Hepatocyte (in vitro differentiated cells): Measurements from ENCODE around the gene HORMAD2. TPM values are rescaled to one million over a fixed set of nuclear protein-coding genes. Genes with fewer than 3 reads are reported as not detected.

Experiments
- DNase-seq: peaks from one replicate; pipeline ENCODE4 v3.0.0-alpha.2; 2016; ENCODE audit warnings: low spot score
- H2AFZ ChIP-seq: fragments of 200-600 bp; sonication (generic); 2 replicates; pipeline ENCODE4 v1.6.0; 2016; ENCODE audit warnings: antibody characterized with exemption, mild to moderate bottlenecking
- H3K27ac ChIP-seq: fragments of 200-600 bp; sonication (generic); 2 replicates; pipeline ENCODE4 v1.5.1; 2016; ENCODE audit warnings: mild to moderate bottlenecking
- H3K27me3 ChIP-seq: fragments of 200-600 bp; sonication (generic); 2 replicates; pipeline ENCODE4 v1.6.1; 2016
- H3K36me3 ChIP-seq: fragments of 200-600 bp; sonication (generic); replicated peaks from 2 replicates; pipeline ENCODE4 v1.5.1; 2016; ENCODE audit warnings: low read depth; ENCODE audit not compliant: insufficient read depth
- H3K4me1 ChIP-seq: fragments of 200-600 bp; sonication (generic); 2 replicates; pipeline ENCODE4 v1.5.1; 2016; ENCODE audit warnings: mild to moderate bottlenecking, moderate library complexity; ENCODE audit not compliant: insufficient read depth
- H3K4me2 ChIP-seq: fragments of 200-600 bp; sonication (generic); 2 replicates; pipeline ENCODE4 v1.6.0; 2016
- H3K4me3 ChIP-seq: fragments of 200-600 bp; sonication (generic); 2 replicates; pipeline ENCODE4 v1.5.1; 2016; ENCODE audit warnings: mild to moderate bottlenecking
- H3K79me2 ChIP-seq: fragments of 200-600 bp; sonication (generic); 2 replicates; pipeline ENCODE4 v1.6.0; 2017; ENCODE audit warnings: mild to moderate bottlenecking
- H3K9me2 ChIP-seq: fragments of 200-600 bp; sonication (generic); replicated peaks from 2 replicates; pipeline ENCODE4 v1.6.0; 2017; ENCODE audit warnings: mild to moderate bottlenecking; ENCODE audit not compliant: insufficient read depth
- H3K9me3 ChIP-seq: fragments of 200-600 bp; sonication (generic); 2 replicates; pipeline ENCODE4 v1.5.1; 2016; ENCODE audit warnings: low read depth, mild to moderate bottlenecking
- H4K20me1 ChIP-seq: fragments of 200-600 bp; sonication (generic); 2 replicates; pipeline ENCODE4 v1.6.0; 2016; ENCODE audit warnings: mild to moderate bottlenecking; ENCODE audit not compliant: insufficient read depth, poor library complexity, severe bottlenecking
- EZH2 ChIP-seq: fragments of 200-600 bp; sonication (generic); IDR thresholded peaks from 2 replicates; pipeline ENCODE4 v1.6.1; 2016; ENCODE audit warnings: antibody characterized with exemption, mild to moderate bottlenecking, borderline replicate concordance
- EZH2phosphoT487 ChIP-seq: fragments of 200-600 bp; sonication (generic); IDR thresholded peaks from one replicate; pipeline ENCODE4 v1.6.1; 2018; ENCODE audit warnings: antibody characterized with exemption, mild to moderate bottlenecking, low read depth, moderate library complexity; ENCODE audit not compliant: unreplicated experiment, severe bottlenecking
- WGBS: methylation state at CpG from one replicate; pipeline ENCODE4 v1.1.6; 2016; ENCODE audit warnings: low lambda C conversion rate; ENCODE audit errors: missing lambda C conversion rate; 5-methylcytosine and 5-hydroxymethylcytosine counted together
- polyA plus RNA-seq: library from polyadenylated mRNA; unstranded; fragments of >200 nt; fragmentation: Nextera tagmentation; extraction: Ambion mirVana; gene quantifications from 2 replicates; pipeline ENCODE4 v1.2.1, GENCODE V29; 2016
- total RNA-seq: library from RNA; depleted of rRNA; stranded (reverse); fragments of >200 nt; gene quantifications from 2 replicates; pipeline ENCODE4 v1.2.3, GENCODE V29; 2014
- TF ChIP-seq, protein P1 (sequence below): fragments of 200-600 bp; sonication (generic); IDR thresholded peaks from 2 replicates; pipeline ENCODE4 v1.5.1; 2016; ENCODE audit warnings: antibody characterized with exemption, mild to moderate bottlenecking; ENCODE audit not compliant: poor library complexity

Gene HORMAD2
- total and polyA plus RNA-seq, 2 experiments from 2014 or later: not detected

DNA sequence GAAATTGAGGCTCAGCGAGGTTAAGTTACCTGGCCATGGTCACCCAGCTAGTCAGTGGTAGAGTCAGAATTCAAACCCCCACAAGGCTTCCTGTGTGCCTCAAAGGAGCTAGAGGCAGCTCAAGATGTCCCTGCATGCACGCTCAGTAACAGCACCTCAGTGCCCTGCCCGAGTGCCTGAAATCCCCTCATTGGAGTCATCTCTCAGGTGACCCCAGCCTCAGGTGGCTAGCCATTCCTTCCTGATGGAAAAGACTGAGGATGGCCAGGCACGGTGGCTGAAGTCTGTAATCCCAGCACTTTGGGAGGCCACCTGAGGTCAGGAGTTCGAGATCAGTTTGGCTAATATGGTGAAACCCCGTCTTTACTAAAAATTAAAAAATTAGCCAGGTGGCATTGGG lies 129.4 kb downstream of the HORMAD2 start:
- H3K9me3 ChIP-seq: no peaks in the 10 kb centered on the region
- H4K20me1 ChIP-seq: no peaks in the 10 kb centered on the region
- H3K9me2 ChIP-seq: no peaks in the 10 kb centered on the region
- peak overlapping the region; percentile 96 for H3K27ac ChIP-seq
- H3K27me3 ChIP-seq: no peaks in the 10 kb centered on the region
- DNase-seq: no peak
- no peak overlapping the region for H2AFZ ChIP-seq
- no peaks in the 10 kb centered on the region for H3K79me2 ChIP-seq
- no peak for TF ChIP-seq EZH2
- no peak for TF ChIP-seq EZH2phosphoT487
- TF ChIP-seq, protein P1, sequence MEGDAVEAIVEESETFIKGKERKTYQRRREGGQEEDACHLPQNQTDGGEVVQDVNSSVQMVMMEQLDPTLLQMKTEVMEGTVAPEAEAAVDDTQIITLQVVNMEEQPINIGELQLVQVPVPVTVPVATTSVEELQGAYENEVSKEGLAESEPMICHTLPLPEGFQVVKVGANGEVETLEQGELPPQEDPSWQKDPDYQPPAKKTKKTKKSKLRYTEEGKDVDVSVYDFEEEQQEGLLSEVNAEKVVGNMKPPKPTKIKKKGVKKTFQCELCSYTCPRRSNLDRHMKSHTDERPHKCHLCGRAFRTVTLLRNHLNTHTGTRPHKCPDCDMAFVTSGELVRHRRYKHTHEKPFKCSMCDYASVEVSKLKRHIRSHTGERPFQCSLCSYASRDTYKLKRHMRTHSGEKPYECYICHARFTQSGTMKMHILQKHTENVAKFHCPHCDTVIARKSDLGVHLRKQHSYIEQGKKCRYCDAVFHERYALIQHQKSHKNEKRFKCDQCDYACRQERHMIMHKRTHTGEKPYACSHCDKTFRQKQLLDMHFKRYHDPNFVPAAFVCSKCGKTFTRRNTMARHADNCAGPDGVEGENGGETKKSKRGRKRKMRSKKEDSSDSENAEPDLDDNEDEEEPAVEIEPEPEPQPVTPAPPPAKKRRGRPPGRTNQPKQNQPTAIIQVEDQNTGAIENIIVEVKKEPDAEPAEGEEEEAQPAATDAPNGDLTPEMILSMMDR: no peak
- no peak overlapping the region for H3K4me2 ChIP-seq
- H3K4me1 ChIP-seq: peaks cover 59% of the 10 kb centered on the region
- H3K36me3 ChIP-seq: no peaks in the 10 kb centered on the region
- 98% methylated on average over 6 of the region's 6 CpGs for WGBS
- no peak overlapping the region for H3K4me3 ChIP-seq

DNA sequence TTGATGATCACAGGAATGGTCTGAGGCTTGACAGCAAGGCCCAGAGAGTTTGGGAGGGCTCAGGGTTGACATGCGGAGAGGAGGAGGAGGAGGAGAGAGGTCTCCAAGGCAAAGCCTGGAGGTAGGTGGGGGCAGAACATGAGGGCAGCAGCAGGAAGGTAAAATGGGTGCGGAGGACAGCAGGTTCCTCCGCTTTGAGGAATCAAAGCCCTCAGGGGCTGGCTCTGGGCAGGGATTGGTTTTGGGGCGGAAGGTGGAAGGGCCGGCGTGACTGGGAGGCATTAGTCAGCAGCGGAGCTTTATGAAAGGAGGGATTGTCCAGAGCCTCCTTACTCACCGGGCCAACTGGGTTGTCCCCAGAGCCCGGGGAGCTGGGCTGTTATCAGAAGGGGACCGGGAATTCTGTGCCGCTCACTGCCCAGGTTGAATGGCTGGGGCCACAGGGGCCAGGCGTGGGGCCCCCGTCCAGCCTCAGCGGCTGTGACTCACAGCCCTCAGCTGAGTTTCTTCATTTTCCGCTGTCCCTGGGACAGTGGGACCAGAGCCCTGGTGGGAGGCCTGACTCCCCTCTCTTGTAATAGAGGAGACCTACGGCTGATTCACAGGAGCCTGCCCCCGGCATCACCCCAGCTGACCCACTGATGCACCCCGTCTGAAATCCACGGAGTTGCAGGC lies 130.1 kb downstream of the HORMAD2 start:
- TF ChIP-seq EZH2phosphoT487: no peak
- no peak for TF ChIP-seq EZH2
- TF ChIP-seq, protein P1: no peak
- no peak overlapping the region for H2AFZ ChIP-seq
- H4K20me1 ChIP-seq: no peaks in the 10 kb centered on the region
- H3K4me1 ChIP-seq: peaks cover 51% of the 10 kb centered on the region
- H3K27me3 ChIP-seq: no peaks in the 10 kb centered on the region
- peak overlapping the region; percentile 96 for H3K27ac ChIP-seq
- no peaks in the 10 kb centered on the region for H3K9me3 ChIP-seq
- H3K4me3 ChIP-seq: no peak overlapping the region
- WGBS: 70% methylated on average over 18 of the region's 19 CpGs
- H3K4me2 ChIP-seq: no peak overlapping the region
- no peaks in the 10 kb centered on the region for H3K36me3 ChIP-seq
- H3K9me2 ChIP-seq: no peaks in the 10 kb centered on the region
- H3K79me2 ChIP-seq: no peaks in the 10 kb centered on the region
- DNase-seq: peak; percentile 74

DNA sequence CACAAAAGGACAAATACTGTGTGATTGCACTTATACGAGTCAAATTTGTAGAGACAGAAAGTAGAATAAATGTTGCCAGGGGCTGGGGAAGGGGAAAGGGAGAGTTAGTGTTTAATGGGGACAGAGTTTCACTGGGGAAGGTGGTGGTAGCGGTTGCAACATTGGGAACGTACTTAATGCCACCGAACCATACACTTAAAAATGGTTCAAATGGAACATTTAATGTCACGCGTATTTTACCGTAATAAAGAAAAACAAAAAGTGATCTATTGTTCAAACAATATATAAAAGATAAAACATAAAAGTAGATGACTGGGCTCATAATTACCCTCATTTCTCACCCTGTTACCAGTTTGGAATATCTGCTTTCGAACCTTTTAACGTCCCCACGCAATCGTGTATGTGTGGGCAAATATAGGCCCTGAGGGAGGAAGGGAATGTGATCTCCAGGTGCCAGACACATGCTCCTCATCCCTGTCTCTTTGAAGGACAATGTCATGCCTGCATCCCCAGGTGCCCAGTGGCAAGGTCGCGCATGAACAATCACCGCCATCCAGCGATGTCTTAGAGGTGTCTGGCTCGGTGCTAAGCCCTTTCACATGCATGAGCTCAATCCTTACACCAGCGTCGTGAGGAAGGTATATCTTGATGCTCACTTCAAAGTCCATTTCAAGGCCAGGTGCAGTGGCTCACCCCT lies 131.0 kb downstream of the HORMAD2 start:
- H3K79me2 ChIP-seq: no peaks in the 10 kb centered on the region

More for the DNA sequence above, 131.0 kb downstream of the HORMAD2 start:
- H4K20me1 ChIP-seq: no peaks in the 10 kb centered on the region
- H3K27me3 ChIP-seq: no peaks in the 10 kb centered on the region
- H3K9me3 ChIP-seq: no peaks in the 10 kb centered on the region
- 86% methylated on average over 18 of the region's 18 CpGs for WGBS
- no peaks in the 10 kb centered on the region for H3K36me3 ChIP-seq
- no peak for TF ChIP-seq EZH2phosphoT487
- TF ChIP-seq, protein P1: no peak
- no peak for TF ChIP-seq EZH2
- H3K9me2 ChIP-seq: no peaks in the 10 kb centered on the region
- no peak overlapping the region for H2AFZ ChIP-seq
- peaks cover 45% of the 10 kb centered on the region for H3K4me1 ChIP-seq
- H3K27ac ChIP-seq: peak overlapping the region; percentile 96
- no peak overlapping the region for H3K4me3 ChIP-seq
- DNase-seq: no peak
- no peak overlapping the region for H3K4me2 ChIP-seq
